ENCODE data around the gene CIZ1.
"Not testable (repeated sequence)": the region's sequence is repeated elsewhere in the genome, so short reads cannot be mapped to it uniquely, and the experiment has no call there.

Gene CIZ1

DNA sequence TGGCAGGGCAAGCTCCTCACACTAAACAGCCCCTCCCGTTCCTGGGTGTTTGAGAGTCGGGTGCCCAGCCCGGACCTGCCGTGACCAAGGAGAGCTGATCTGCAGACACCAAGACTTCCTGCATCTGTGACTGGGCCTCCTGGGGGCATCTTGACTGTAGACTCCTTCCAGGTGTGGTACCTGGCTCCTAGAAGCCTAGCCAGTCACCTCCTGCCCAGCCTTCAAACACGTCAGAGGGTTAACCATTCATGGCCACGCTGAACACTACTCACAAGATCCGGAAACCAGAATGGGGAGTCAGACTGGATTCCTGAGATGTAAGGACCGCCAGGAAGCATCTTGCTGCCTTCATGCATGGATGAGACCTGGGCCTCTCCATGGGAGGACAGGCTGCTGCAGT, 45.8 kb downstream of the CIZ1 start:
- DNase-seq (ENCODE audit: low read depth in 2 of 2) = no peak

DNA sequence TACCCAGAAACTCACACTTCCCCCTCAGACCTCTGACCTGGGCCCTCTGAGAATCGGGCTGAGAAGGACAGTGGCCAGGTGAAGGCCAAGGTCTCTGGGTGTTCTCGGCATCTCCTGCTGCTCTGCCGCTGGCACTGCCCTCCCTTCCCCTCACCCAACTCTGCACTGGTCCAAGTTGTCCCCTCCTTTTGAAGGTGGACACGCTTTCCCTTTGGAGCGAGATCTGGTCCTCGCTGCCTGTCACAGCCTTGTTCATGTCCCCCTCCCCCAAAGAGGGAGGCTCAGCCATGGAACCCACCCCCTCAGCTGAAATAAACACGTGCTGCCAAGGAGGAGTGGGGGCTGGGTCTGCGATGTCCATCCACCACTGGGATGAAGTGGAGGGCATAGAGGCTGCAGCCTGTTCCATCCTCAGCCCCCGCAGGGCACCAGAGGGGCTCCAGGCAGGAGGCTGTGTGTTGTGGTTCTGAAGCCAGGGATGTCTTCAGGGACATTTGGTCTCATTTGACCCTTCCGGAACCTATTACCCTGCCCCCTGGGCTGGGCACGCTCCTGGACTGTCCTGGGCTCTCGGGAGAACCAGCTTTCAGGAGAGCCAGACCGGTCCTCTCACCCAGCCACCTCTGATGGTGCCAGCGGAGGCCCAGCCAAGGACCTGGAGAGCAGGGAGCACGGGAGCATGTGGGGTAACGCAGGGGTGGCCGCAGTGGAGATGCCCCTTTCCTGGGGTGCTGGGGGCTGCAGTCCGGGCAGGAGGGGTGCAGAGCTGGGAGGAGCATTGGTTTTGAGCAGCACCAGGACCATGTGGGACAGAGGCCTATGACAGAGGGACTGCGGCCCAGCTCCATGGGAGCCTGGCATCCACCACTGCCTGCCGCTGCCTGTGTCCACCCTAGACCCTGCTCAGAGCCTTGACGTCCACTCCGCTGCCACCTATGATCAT, 46.9 kb downstream of the CIZ1 start:
- DNase-seq (ENCODE audit: low read depth in 2 of 2) = no peak

GRCh38 chr9:128143525-128144238, 47.7 kb downstream of the CIZ1 start:
- no peak for DNase-seq (ENCODE audit: low read depth in 2 of 2)

DNA sequence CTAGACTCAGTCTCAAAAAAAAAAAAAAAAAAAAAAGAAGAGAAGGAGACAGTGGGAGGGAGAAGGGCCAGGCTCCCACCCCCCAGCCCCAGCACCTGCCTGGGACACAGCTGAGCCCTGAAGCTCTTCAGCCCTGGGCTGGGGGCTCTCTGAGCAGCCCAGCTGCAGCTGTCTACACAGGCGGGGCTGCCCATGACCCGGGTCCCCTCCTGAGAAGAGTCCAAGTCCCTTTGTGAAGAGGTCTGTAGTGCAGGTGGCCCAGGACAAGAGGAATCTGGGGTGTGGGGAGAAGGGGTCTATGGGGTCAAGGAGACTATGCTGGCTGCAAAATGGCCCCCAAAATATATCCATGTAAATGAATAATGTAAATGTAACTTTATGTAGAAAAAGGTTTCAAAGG, 48.8 kb downstream of the CIZ1 start:
- DNase-seq (ENCODE audit: low read depth in 2 of 2) = no peak

DNA sequence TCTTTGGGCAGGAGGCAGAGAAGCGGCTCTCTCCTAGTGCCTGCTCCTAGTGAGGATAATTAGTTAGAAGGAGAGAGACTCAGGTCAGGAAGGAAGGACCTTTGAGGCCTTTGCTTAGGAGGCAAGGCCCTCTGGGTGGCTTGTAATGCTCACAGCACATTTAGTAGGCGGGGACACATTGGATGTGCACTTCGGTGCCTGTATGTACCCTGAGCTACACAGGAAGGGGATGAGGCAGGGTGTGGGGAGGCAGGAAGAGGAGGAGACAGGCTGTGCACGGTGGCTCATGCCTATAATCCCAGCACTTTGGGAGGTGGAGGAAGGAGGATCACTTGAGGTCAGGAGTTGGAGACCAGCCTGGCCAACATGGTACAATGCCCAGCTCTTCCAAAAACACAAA, 49.3 kb downstream of the CIZ1 start:
- DNase-seq (ENCODE audit: low read depth in 2 of 2) = no peak

DNA sequence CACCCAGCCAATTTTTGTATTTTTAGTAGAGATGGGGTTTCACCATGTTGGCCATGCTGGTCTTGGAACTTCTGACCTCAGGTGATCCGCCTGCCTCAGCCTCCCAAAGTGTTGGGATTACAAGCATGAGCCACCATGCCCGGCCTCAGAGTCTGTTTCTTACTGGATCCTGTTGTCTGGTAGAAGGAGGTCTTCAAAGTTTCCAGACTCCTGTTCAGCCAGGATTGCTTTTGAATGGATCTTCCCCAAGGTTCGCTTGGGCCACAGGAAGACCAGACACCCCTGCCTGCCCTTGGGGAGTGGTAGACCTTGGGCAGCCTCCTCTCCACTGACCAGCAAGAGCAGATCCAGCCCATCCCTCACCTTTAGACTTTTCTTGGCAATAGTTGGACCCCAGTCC, 49.8 kb downstream of the CIZ1 start:
- no peak for DNase-seq (ENCODE audit: low read depth in 2 of 2)

- DNase-seq (ENCODE audit: low read depth in 2 of 2) = no peak
These were observed 51.8 kb downstream of the CIZ1 start for GRCh38 chr9:128139621-128140020.

- no peak for DNase-seq (ENCODE audit: low read depth in 2 of 2)
These were observed 53.4 kb downstream of the CIZ1 start for GRCh38 chr9:128138001-128138400.

GRCh38 chr9:128136816-128137793, 54.3 kb downstream of the CIZ1 start:
- no peak for DNase-seq (ENCODE audit: low read depth in 2 of 2)

DNA sequence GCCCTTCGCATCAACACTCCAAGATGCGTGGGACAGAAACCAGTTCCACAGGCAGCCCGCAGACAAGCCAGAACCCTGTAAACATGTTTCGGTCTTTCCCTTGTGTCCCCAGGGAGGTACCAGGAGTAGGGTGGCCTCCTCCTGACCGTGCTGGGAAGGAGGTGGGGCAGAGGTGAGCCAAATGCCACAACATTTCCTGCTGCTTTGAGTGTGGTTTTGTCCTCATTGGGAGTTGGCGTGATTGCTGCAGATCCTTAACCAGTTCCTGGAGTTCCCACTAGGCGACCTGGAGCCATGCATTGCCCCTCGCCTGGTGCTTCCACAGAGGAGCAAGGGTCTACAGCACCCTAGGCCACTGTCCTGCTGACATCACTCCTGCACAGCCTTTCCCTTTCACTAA, 55.8 kb downstream of the CIZ1 start:
- DNase-seq (ENCODE audit: low read depth in 2 of 2) = not testable (repeated sequence)

DNA sequence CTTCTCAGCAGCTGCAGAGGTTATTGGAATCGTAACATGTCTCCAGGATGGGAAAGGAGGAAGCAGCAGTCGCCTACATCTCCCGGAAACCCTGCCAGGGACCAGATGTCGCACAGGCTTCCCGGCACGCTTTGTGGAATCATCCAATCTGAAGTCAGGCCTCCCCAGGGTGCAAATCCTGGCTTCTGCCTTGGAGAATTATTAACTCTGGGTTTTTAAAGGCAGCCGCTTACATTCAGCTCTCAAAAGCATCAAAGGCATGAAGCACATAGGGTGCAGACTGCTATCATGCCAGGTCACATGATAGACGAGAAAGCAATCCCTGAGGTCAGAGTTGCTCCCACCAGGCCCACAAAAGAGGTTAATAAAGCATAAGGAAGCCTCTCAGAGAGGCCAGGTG, 59.2 kb downstream of the CIZ1 start:
- DNase-seq (ENCODE audit: low read depth in 2 of 2) = not testable (repeated sequence)

DNA sequence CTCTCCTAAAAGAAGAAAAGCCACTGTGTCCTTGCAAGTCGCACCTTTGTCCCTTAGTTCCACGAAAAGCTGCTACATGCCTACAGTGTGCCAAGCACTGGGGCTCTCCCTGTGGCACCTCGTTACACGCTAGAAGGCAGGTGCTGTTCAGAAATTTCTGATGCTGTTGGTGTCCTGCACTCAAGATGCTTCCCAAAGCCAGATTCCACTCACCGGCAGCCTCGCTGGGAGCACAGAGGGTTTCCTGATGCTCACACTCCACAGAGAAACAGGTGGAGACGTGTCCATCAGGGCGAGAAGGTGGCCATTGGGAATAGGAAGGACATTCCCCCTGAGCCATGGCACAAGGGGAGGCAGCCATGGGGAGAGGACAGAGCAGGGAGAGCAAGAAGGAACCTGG, 60.0 kb downstream of the CIZ1 start:
- DNase-seq (ENCODE audit: low read depth in 2 of 2) = not testable (repeated sequence)

DNA sequence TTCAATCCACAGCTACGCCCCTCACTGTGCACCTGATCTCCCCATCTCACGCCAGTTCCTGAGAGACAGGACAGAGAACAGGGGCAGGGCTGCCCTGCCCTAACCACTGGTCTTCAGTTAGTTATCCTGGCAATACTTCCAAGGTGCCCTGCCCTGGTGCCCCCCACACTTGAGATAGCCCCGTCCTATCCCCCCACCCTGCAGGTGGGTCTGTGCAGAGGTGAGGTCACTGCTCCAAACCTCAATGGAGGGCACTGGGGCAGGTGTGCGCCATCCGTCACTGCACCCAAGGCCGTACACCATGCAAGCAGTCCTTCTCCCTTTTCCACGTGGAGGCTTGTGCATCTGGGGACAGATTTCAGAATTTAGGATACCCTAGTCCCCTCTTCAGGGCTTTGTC, 60.7 kb downstream of the CIZ1 start:
- not testable (repeated sequence) for DNase-seq (ENCODE audit: low read depth in 2 of 2)

GRCh38 chr9:128129976-128130590, 61.3 kb downstream of the CIZ1 start:
- peak in 1 of 2 donors; percentile 24 for DNase-seq (ENCODE audit: low read depth in 2 of 2)

DNA sequence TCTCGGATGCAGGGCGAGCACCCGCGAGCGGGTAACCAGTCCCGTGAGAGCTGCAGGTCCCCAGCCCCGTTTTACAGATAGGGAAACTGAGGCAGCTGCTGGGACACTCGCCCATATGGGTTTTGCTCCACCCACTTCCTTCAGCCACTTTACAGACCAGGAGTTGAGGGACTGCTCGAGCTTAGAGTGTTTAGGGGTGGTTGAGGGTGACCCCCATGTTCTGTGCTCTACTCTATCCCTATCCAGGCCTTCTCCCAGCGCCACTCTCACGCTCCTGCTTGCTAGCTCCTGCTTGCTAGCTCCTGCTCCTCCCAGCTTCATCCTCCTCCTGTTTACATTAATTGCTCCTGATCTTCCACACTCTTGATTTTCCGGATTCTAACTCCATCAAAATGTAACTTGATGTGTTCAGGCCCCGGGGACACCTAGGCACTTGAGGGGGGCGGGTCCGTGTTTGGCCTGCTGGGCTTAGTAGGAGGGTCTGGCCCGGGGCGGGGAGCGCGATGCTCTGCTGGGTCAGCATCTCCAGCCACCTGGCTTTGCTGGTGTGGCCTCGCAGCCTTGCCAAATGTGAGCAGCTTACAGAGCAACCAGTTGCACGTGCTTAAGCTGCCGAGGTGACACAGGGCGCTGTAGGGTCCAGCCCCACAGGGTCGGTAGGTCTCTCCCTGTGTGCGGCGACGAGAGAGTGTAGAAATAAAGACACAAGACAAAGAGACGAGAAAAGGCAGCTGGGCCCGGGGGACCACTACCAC, 62.4 kb downstream of the CIZ1 start:
- DNase-seq (ENCODE audit: low read depth in 2 of 2) = no peak

- DNase-seq (ENCODE audit: low read depth in 2 of 2) = peak; percentile 73 to 76
These were observed 63.2 kb downstream of the CIZ1 start for GRCh38 chr9:128127990-128128835.

GRCh38 chr9:128127568-128127989, 63.8 kb downstream of the CIZ1 start, which contains the start of gene PTGES2:
TSS of gene PTGES2 (minus strand) at chr9:128127729. CDS start at chr9:128127717, 12 bp downstream.
- peak; percentile 63 to 68 for DNase-seq (ENCODE audit: low read depth in 2 of 2)

GRCh38 chr9:128125580-128126354, 65.6 kb downstream of the CIZ1 start:
- no peak for DNase-seq (ENCODE audit: low read depth in 2 of 2)
